ENCODE measurements around the gene USP13.
"Not testable (repeated sequence)": the region's sequence is repeated elsewhere in the genome, so short reads cannot be mapped to it uniquely, and the experiment has no call there.

The USP13 gene

GRCh38 chr3:179655236-179655635, 2.4 kb downstream of the USP13 start:
- DNase-seq (ENCODE audit: low spot score) = no peak

GRCh38 chr3:179658606-179659005, 5.8 kb downstream of the USP13 start:
- DNase-seq (ENCODE audit: low spot score) = no peak

DNA sequence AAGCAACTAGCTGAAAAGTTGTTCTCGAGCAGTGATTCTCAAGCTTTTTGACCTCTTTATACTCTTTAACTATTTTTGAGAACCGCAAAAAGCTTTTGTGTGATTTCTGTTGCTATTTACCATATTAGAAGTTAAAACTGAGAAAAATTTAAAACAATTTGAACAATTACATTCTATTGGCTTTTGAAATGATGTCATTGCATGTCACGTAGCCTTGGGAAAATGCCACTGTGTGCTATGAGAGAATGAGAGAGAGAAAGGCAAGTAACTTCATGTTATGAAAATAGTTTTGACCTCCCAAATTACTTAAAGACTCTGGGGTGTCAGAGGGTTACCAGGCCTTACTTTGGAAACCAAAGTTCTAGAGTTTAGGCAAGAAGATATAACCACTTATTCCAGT, 8.0 kb downstream of the USP13 start:
- DNase-seq (ENCODE audit: low spot score) = no peak

GRCh38 chr3:179661777-179662176, 8.9 kb downstream of the USP13 start:
- DNase-seq (ENCODE audit: low spot score) = no peak

- DNase-seq (ENCODE audit: low spot score) = no peak
Observed at GRCh38 chr3:179663093-179663492, 10.3 kb downstream of the USP13 start.

GRCh38 chr3:179666030-179666429, 13.2 kb downstream of the USP13 start:
- DNase-seq (ENCODE audit: low spot score) = no peak

DNA sequence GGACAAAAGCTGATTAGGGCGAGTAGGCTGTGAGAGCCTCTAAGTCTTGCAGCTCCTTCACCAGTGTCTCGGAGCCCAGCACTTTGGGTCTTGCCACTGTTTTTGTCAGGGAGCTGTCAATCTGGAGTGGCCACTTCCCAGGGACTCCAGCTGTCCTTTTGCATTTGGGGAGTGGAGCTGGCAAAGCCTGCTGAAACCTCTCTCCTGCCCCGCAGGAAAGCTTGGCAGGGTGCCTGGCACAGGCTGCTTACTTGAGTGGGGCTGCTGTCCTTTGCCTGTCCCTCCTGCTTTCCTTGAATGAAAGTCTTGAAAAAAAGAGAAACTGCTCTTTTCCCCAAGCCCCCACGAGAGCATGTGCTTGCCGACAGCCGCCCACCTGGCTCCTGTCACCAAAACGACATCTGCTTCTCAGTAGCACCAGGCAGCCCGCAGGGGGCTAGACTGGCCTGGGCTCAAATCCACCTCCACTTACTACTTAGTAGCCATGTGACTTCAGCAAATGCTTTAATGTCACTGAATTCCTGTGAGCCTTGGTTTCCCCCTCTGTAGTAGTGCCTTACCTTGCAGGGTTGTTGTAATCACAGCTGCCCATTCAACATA, 13.7 kb downstream of the USP13 start:
- DNase-seq (ENCODE audit: low spot score) = peak; percentile 49

DNA sequence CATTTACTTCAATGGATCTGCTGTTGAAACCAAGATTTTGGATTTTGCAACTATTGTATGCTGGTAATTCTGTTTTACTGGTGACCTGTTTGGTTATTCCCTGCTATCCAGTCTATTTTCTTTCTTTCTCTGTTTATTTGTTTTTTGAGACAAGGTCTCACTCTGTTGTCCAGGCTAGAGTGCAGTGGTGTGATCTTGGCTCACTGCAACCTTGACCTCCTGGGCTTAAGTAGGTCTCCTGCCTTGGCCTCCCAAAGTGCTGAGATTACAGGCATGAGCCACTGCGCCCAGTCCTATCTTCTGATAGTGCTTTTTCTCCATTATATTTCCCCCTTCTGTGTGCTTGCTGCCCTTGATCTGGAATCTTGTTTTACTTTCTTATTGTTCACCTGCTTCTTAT, 15.6 kb downstream of the USP13 start:
- DNase-seq (ENCODE audit: low spot score) = no peak

DNA sequence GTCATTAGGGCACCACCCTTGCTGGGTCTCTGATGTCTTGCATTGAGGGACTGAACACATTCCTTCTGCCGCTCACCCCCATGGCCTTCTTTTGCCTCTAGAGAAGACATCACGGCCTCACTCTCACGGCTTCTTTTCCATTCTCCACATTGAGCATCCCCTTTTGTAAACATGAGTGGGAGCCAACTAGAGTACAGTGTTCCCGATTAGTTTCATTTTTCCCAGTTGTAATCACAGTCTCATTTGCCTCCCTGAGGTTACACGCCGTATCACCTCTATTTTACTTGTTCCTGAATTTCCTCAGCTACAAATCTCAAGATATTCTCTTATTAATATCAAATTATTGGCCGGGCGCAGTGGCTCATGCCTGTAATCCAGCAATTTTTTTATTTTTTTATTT, 17.5 kb downstream of the USP13 start:
- DNase-seq (ENCODE audit: low spot score) = no peak

- no peak for DNase-seq (ENCODE audit: low spot score)
Observed at GRCh38 chr3:179671309-179671708, 18.5 kb downstream of the USP13 start.

DNA sequence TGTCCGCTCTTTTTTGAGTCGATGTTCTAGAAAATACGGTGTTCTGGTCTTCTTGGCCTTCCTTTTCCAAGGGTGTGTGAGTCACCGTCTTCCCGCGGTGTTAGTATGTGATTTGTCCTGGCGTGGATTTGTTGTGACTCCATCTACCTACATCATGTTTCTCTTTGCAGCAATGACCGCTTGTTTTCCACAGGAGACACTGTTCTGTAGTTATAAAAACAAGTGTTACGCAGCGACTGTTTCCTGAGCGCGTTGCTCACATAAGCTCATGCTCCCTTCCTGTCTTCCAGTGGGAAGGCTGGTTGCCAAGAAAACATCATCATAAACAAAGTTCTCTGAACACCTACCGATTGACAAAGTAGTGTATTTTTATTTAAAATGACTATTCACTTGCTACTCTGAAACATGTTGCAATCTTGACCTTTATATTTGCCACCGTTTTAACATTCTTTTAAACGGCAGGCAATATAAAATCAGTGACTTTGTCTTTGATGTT, 19.0 kb downstream of the USP13 start:
- DNase-seq (ENCODE audit: low spot score) = no peak

GRCh38 chr3:179672918-179673317, 20.1 kb downstream of the USP13 start:
- DNase-seq (ENCODE audit: low spot score) = no peak

- no peak for DNase-seq (ENCODE audit: low spot score)
Observed at GRCh38 chr3:179673523-179673922, 20.7 kb downstream of the USP13 start.

DNA sequence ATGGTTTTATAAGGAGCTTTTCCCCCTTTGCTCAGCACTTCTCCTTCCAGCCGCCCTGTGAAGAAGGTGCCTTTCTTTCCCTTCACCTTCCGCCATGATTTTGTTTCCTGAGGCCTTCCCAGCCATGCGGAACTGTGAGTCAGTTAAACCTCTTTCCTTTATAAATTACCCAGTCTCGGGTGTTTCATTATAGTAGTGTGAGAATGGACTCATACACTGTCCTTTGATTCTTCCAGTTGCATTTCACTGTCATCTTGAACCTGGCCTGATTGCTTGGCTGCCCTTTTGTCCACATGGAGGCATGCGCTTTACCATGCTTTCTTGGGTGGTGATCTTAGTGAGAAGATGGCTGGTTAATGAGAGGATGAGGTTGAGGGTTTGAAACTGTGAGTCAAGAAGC, 23.2 kb downstream of the USP13 start:
- no peak for DNase-seq (ENCODE audit: low spot score)

DNA sequence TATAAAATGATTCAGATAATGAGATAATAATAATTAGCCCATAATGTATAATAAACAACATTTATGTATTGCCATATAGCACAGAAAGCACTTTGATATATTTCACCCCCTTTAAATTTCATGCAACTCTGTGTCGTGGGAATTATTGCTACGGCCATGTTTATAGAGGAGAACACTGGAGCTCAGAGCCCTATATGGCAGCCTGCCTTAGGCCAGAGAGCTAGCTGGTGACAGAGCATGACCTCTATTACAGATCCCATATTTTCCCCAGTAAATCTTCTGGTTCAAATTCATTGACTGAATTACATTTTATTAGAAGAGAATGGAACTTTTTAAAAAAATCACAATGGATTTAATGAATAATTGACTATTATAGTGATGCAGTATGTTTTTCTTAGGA, 25.0 kb downstream of the USP13 start:
- DNase-seq (ENCODE audit: low spot score) = no peak

GRCh38 chr3:179681492-179682263, 28.8 kb downstream of the USP13 start:
- no peak for DNase-seq (ENCODE audit: low spot score)

DNA sequence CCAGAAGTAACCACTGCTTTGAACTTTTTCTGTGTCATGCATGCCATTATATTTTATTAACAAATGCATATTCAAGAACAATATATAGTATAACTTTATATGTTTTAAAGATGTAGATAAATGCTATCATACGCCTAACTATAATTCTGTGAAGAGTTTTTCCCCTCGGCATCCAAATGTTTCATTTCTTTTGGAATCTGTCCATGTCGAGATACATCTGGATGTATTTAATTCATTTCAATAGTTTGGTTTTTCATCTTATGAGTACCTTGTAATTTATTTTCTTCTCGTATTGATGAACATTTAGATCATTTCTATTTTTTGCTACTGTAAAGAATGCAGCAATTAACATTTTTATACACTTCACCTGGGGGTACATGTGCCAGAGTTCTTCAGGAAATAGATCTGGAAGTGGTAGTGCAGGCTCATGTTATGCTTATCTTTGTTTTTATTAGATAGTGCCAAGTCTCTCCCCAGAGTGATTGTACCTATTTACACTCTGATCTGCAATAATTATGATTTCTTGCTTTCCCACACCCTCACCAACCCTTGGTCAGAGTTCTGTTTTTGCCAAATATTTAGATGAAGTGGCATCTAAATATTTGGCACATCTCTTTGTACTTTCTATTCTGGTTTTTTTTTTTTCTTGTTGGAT, 29.7 kb downstream of the USP13 start:
- no peak for DNase-seq (ENCODE audit: low spot score)

- not testable (repeated sequence) for DNase-seq (ENCODE audit: low spot score)
Observed at GRCh38 chr3:179683286-179683685, 30.4 kb downstream of the USP13 start.

DNA sequence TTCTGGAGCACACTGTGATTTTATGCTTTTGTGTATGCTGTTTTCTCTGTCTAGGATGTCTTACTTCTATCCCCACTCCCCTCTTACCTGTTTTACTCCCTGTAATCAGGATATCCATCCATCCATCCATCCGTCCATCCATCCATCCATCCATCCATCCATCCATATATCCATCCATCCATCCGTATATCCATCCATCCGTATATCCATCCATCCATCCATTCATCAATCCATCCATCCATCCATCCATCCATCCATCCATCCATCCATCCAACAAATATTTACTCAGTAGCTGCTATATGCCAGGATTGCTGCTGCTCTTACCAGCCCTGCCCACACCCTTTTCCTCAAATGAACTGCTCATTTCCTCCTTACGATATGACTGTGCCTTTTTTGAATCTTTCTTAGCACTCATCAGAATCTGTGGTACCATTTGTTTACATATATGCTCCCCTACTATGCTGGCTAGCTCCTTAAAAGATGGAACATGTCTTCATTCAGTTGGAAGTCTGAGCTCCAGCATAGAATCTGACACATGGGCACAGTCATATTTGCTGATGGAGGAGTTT, 35.2 kb downstream of the USP13 start:
- no peak for DNase-seq (ENCODE audit: low spot score)

- no peak for DNase-seq (ENCODE audit: low spot score)
Observed at GRCh38 chr3:179688850-179689249, 36.0 kb downstream of the USP13 start.

- DNase-seq (ENCODE audit: low spot score) = no peak
Observed at GRCh38 chr3:179694731-179695130, 41.9 kb downstream of the USP13 start.

DNA sequence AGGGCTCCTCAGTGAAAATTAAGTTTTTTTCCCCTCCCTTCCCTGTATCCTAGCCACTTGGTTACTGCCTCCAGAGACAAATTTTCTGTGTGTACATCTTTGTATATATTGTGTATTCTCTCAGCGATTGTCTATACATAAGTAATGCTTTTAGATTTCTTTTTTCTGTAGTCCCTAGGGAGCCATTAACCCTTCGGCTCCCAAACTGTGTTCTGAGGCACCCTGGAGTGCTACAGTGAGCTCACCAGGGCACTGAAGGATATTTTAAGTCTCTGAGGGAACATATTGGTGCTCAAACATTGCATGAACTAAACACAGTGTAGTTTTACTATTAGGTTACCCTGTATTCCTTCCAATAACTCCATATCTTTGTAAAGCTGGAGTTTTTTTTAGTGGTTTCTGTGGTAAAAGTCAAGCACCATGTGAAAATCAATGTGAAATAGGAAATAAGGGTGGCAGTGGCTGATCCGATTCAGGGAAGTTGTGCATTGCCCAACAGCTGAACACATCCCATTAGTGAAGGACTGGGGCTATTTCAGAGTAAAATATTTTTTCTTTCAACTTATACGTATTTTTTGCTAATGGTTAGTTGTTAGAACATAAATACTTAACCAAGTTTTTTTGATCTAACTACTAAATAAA, 43.0 kb downstream of the USP13 start:
- DNase-seq (ENCODE audit: low spot score) = no peak

All from iPS-NIHi11 (cell line).